ENCODE data around the gene PCDHGA10. TPM values are rescaled to one million over a fixed set of nuclear protein-coding genes. Genes with fewer than 3 reads are reported as not detected.
A peak's percentile ranks its signal among the peaks of the same experiment; 100 is the strongest.
"Not testable (repeated sequence)": the region's sequence is repeated elsewhere in the genome, so short reads cannot be mapped to it uniquely, and the experiment has no call there.

PCDHGA10 gene
- total and polyA plus RNA-seq, 2 of the 8 experiments (the other 6 are each of a cell fraction or from before 2014, with no cell fraction given), result 2.2 to 6.4 TPM

- not testable (repeated sequence) for H3K18ac ChIP-seq (ENCODE audit: extremely low read depth, low read length); H4K8ac ChIP-seq (ENCODE audit: extremely low read depth, insufficient read depth, low read length); H3K56ac ChIP-seq (replicated peaks; ENCODE audit: insufficient read length, low read depth, low read length); H2AFZ ChIP-seq (ENCODE audit: low read length); H3K27me3 ChIP-seq (replicated peaks in 1 of 4; ENCODE audit: control insufficient read depth in 3 of 4, extremely low read depth in 1 of 4, insufficient read depth in 3 of 4, low read length in 3 of 4); H2BK5ac ChIP-seq (ENCODE audit: low read depth, low read length); H3K23me2 ChIP-seq (ENCODE audit: low read depth, low read length); H3K4me2 ChIP-seq (ENCODE audit: insufficient read depth in 1 of 2, low read depth in 2 of 2, low read length in 2 of 2); H3K79me2 ChIP-seq (ENCODE audit: control insufficient read depth in 1 of 2, insufficient read depth in 2 of 2, low read length in 2 of 2); H4K5ac ChIP-seq (ENCODE audit: insufficient read length, low read depth, low read length); H3K27ac ChIP-seq (ENCODE audit: low read depth, low read length); H3K23ac ChIP-seq (ENCODE audit: insufficient read length); H2BK15ac ChIP-seq (ENCODE audit: low read length); H3K4me1 ChIP-seq (replicated peaks in 1 of 4; ENCODE audit: control insufficient read depth in 3 of 4, insufficient read depth in 4 of 4, low read length in 3 of 4); H3K4ac ChIP-seq (replicated peaks; ENCODE audit: insufficient read length, low read depth, low read length); H3K14ac ChIP-seq (ENCODE audit: insufficient read length); H2AK5ac ChIP-seq (ENCODE audit: low read depth, low read length); DNase-seq (ENCODE audit: low read depth in 1 of 2, low spot score in 2 of 2); H2BK20ac ChIP-seq (ENCODE audit: low read length); H3K9ac ChIP-seq (replicated peaks in 1 of 4; ENCODE audit: extremely low read depth in 1 of 4, low read depth in 3 of 4, low read length in 3 of 4); H2BK120ac ChIP-seq (replicated peaks; ENCODE audit: low read depth, low read length); H4K91ac ChIP-seq (replicated peaks; ENCODE audit: insufficient read length, low read length); H2BK12ac ChIP-seq (ENCODE audit: low read depth, low read length); H3K79me1 ChIP-seq (ENCODE audit: low read depth, low read length); H4K20me1 ChIP-seq (replicated peaks in 1 of 2; ENCODE audit: control insufficient read depth in 1 of 2, insufficient read depth in 2 of 2, low read length in 2 of 2)
- WGBS, 2 experiments (ENCODE audit: extremely low coverage in 1 of 2, insufficient coverage in 1 of 2, insufficient read length in 1 of 2, insufficient replicate concordance in 2 of 2, low coverage in 1 of 2, low lambda C conversion rate in 2 of 2, missing lambda C conversion rate in 1 of 2), result 71% methylated on average over 15 of the region's 43 CpGs; no CpG with 5 or more reads in 1 of the 2 experiments
- Histone ChIP-seq H3K9me3 (ENCODE audit: insufficient read depth in 2 of 2, low read depth in 1 of 2, low read length in 1 of 2) (peaks cover 48 to 56% of the 10 kb centered on the region in 2 experiments), H3K36me3 (ENCODE audit: control insufficient read depth in 2 of 4, insufficient read depth in 4 of 4, low read length in 3 of 4) (peaks cover 0 to 14% (median 4%) of the 10 kb centered on the region in 4 experiments; a peak in 6 of 8 replicates), H3K4me3 (ENCODE audit: extremely low read depth in 1 of 4, insufficient read depth in 2 of 4, low read depth in 3 of 4, low read length in 4 of 4) (peak within 1 kb of the TSS in 1 of 4 experiments; percentile 46; a peak in 1 of 8 replicates)
- ChIA-PET POLR2A (ENCODE audit: partially characterized antibody) (interaction anchor here (0.6 to 0.9 kb wide), 3 partner anchors 10 to 160 kb away, joined by 3 to 4 read pairs (median 3); no protein-coding TSS in a partner anchor), CTCF (ENCODE audit: partially characterized antibody) (interaction anchor here (0.7 to 4.0 kb wide), 29 partner anchors 9 to 320 kb away, joined by 3 to 34 read pairs (median 5); partner anchors contain the start of genes PCDHB10, PCDHB11, PCDHB15 and PCDHGA10)
- TF ChIP-seq CTCF (IDR thresholded peaks at IDR 0.05; ENCODE audit: control extremely low read depth in 1 of 3, insufficient read depth in 1 of 3, low read depth in 1 of 3, low read length in 3 of 3), result peak in 2 of 3 experiments; percentile 29 to 39; a peak in 2 of 4 replicates
- peak; percentile 17 to 32; a peak in 3 of 4 replicates for TF ChIP-seq RAD21 (IDR thresholded peaks at IDR 0.05 in 1 of 2, conservative IDR thresholded peaks at IDR 0.05 in 1 of 2; ENCODE audit: low read depth in 2 of 2, low read length in 2 of 2)
- peak; percentile 91 for FAIRE-seq
Measured at GRCh38 chr5:141397756-141398551, 14.8 kb upstream of the PCDHGA10 start, which contains the start of gene PCDHGB5. Gene PCDHGB5, plus strand, starts transcription at chr5:141397947. Its CDS starts 181 bp downstream, at chr5:141398128.
